WTC11 (cell line): ENCODE measurements around the gene TMEM59L.

Source experiments
- CREB1 ChIP-seq: sonication (generic); formaldehyde crosslinking; IDR thresholded peaks from 2 replicates; pipeline ENCODE4 v1.8.0; 2023; ENCODE audit warnings: mild to moderate bottlenecking, missing genetic modification reagents
- CTCF ChIP-seq: fragments of 200-600 bp; IDR thresholded peaks from 2 replicates; pipeline ENCODE4 v1.8.0; 2022; ENCODE audit warnings: antibody characterized with exemption
- NFYB ChIP-seq: sonication (generic); formaldehyde crosslinking; conservative IDR thresholded peaks from 2 replicates; pipeline ENCODE4 v1.8.0; 2022; ENCODE audit warnings: low read depth, missing genetic modification reagents
- NR1H2 ChIP-seq: sonication (generic); formaldehyde crosslinking; IDR thresholded peaks from 2 replicates; pipeline ENCODE4 v1.9.0; 2021; ENCODE audit warnings: mild to moderate bottlenecking, moderate library complexity, missing genetic modification reagents
- PRRX2 ChIP-seq: fragments of 250-450 bp; sonication (Bioruptor Pico); IDR thresholded peaks from 2 replicates; pipeline ENCODE4 v1.8.0; 2021; ENCODE audit warnings: mild to moderate bottlenecking
- ZBTB43 ChIP-seq: sonication (generic); formaldehyde crosslinking; IDR thresholded peaks from 2 replicates; pipeline ENCODE4 v1.8.1; 2023; ENCODE audit warnings: mild to moderate bottlenecking, missing genetic modification reagents

- TF ChIP-seq CREB1 (CRISPR knock-in tag) (no peak), NR1H2 (CRISPR knock-in tag) (no peak), CTCF (no peak), ZBTB43 (CRISPR knock-in tag) (no peak), NFYB (CRISPR knock-in tag) (no peak), PRRX2 (no peak)
Observed at GRCh38 chr19:18610556-18611326, 1.9 kb upstream of the TMEM59L start.
